Pancreas (tissue), 10 donors: ENCODE measurements around the gene PTGES2. TPM values are rescaled to one million over a fixed set of nuclear protein-coding genes. Genes with fewer than 3 reads are reported as not detected.

ENCODE experiments used
- ATAC-seq, 4 donors: fragments of 200-7000 bp; cut with Tn5 transposase; one replicate each; pipeline versions ENCODE4 v1.8.0 to v1.9.1; 2020; ENCODE audit warnings: mild to moderate bottlenecking in 4 of 4, moderate library complexity in 4 of 4
- DNase-seq, 6 donors: peaks; one replicate each; pipeline ENCODE4 v3.0.0-alpha.2; 2020
- FAIRE-seq: peaks from 2 replicates; lab custom pipeline; 2012; peaks lifted over from hg19 to GRCh38; lab: Jason Lieb, UNC
- H3K27ac ChIP-seq, 4 donors: fragments of 200-600 bp; sonication (generic); 1 replicate in 3 of 4; 2 replicates in 1 of 4; pipeline versions ENCODE4 v1.5.0 to v1.8.0; 2020
- H3K27me3 ChIP-seq, 4 donors: fragments of 200-600 bp; one replicate each; pipeline ENCODE4 v1.8.0; 2021
- H3K36me3 ChIP-seq, 3 donors: fragments of 200-600 bp; sonication (generic) in 1 of 3; one replicate each; pipeline versions ENCODE4 v1.5.0 to v1.8.0; 2020 to 2021
- H3K4me1 ChIP-seq, 3 donors: fragments of 200-600 bp; one replicate each; pipeline ENCODE4 v1.8.0; 2021
- H3K4me3 ChIP-seq, 4 donors: fragments of 200-600 bp; sonication (generic) in 2 of 4; one replicate each; pipeline versions ENCODE4 v1.5.0 to v1.8.0; 2020 to 2021
- H3K9me3 ChIP-seq, 4 donors: fragments of 200-600 bp; one replicate each; pipeline ENCODE4 v1.8.0; 2021
- CTCF ChIP-seq, 4 donors: fragments of 200-600 bp; sonication (generic) in 3 of 4; IDR thresholded peaks; one replicate each; pipeline versions ENCODE4 v1.5.0 to v1.8.0; 2021; ENCODE audit warnings: antibody characterized with exemption in 4 of 4
- WGBS, 2 donors: extraction: QIAGEN DNeasy Blood & Tissue Kit; methylation state at CpG; one replicate each; pipeline ENCODE4 v1.1.7; 2013; 5-methylcytosine and 5-hydroxymethylcytosine counted together
- intact Hi-C, 3 donors: fragments of 100-400 bp; cut with DNase I; formaldehyde crosslinking; loops; one replicate each; pipeline versions ENCODE4 v1.11.1 to v1.14.2; 2022
- polyA plus RNA-seq, 2 donors: library from polyadenylated mRNA; stranded (reverse); fragments of 200-250 nt; gene quantifications; one replicate each; pipeline ENCODE4 v1.2.3, GENCODE V29; 2013
- total RNA-seq, 6 donors: library from RNA; stranded (reverse); fragmentation: NEBNext Ultra II Directional in 4 of 6; extraction: Animal tissue kit (Norgen Biotek cat#: 25700) in 4 of 6; gene quantifications; one replicate each; pipeline versions ENCODE4 v1.2.1 to v1.2.4, GENCODE V29; 2021 to 2023
- donor health status: healthy with polysubstance abuse.
- donor health status: DM: no; HTN: no; CAD: no; lungs with moderate emphysema.
- donor health status: DM: no; HTN: no; CAD: no.
- donor health status: control.
- donor health status: control.
- donor health status: Bipolar disorder and iron deficiency.
- donor health status: DM: yes; HTN: yes; CAD: no.
- donor health status: DM: no; HTN: no; CAD: no.
- donor health status: DM: no; HTN: no; CAD: no.
- donor health status: DM: yes; HTN: yes; CAD: no.

PTGES2 gene
- total and polyA plus RNA-seq, 8 donors: 25.4 to 78.5 (median 38.4) TPM

GRCh38 chr9:128163523-128164306 lies 36.2 kb upstream of the PTGES2 start:
- ATAC-seq: no peak
- H3K27me3 ChIP-seq: no peaks in the 10 kb centered on the region
- FAIRE-seq: no peak
- H3K27ac ChIP-seq: no peak overlapping the region
- H3K4me1 ChIP-seq: peaks cover 0 to 13% (median 3%) of the 10 kb centered on the region in 3 donors
- no peaks in the 10 kb centered on the region for H3K9me3 ChIP-seq
- H3K36me3 ChIP-seq: peaks cover 0 to 35% (median 0%) of the 10 kb centered on the region in 3 donors
- 87 to 89% methylated on average over 10 of the region's 10 CpGs for WGBS, 2 donors
- no peak overlapping the region for H3K4me3 ChIP-seq
- peak in 2 of 6 donors; percentile 45 to 75 for DNase-seq
- TF ChIP-seq CTCF (IDR thresholded peaks at IDR 0.05): no peak
- intact Hi-C loops: no loop called here

GRCh38 chr9:128163027-128163515 lies 35.5 kb upstream of the PTGES2 start:
- WGBS, 2 donors: 98% methylated on average over 6 of the region's 6 CpGs
- ATAC-seq: no peak
- Histone ChIP-seq H3K4me3 (no peak overlapping the region), H3K27me3 (no peaks in the 10 kb centered on the region), H3K36me3 (peaks cover 0 to 29% (median 0%) of the 10 kb centered on the region in 3 donors), H3K27ac (no peak overlapping the region), H3K4me1 (peaks cover 0 to 13% (median 3%) of the 10 kb centered on the region in 3 donors), H3K9me3 (no peaks in the 10 kb centered on the region)
- intact Hi-C loops: no loop called here
- FAIRE-seq: no peak
- no peak for DNase-seq
- no peak for TF ChIP-seq CTCF (IDR thresholded peaks at IDR 0.05)

- Histone ChIP-seq H3K27ac (peak overlapping the region in 1 of 4 donors; percentile 28), H3K9me3 (no peaks in the 10 kb centered on the region), H3K27me3 (no peaks in the 10 kb centered on the region), H3K4me1 (peaks cover 0 to 13% (median 3%) of the 10 kb centered on the region in 3 donors), H3K4me3 (no peak overlapping the region), H3K36me3 (peaks cover 0 to 22% (median 0%) of the 10 kb centered on the region in 3 donors)
- ATAC-seq (peak; percentile 37 to 52 (median 48)), DNase-seq (peak in 5 of 6 donors; percentile 66 to 93 (median 88)), FAIRE-seq (no peak)
- intact Hi-C loops: no loop called here
- WGBS, 2 donors: 57 to 63% methylated on average over 10 of the region's 10 CpGs
- TF ChIP-seq CTCF (IDR thresholded peaks at IDR 0.05): no peak
Observed at GRCh38 chr9:128162215-128163026, 34.9 kb upstream of the PTGES2 start.

- intact Hi-C loops: no loop called here
- FAIRE-seq (no peak), ATAC-seq (no peak), DNase-seq (no peak)
- Histone ChIP-seq H3K4me3 (no peak overlapping the region), H3K27ac (no peak overlapping the region), H3K9me3 (no peaks in the 10 kb centered on the region), H3K4me1 (peaks cover 0 to 13% (median 3%) of the 10 kb centered on the region in 3 donors), H3K27me3 (no peaks in the 10 kb centered on the region), H3K36me3 (peaks cover 0 to 13% (median 0%) of the 10 kb centered on the region in 3 donors)
- WGBS, 2 donors: 87 to 95% methylated on average over 12 to 13 of the region's 13 CpGs
- no peak for TF ChIP-seq CTCF (IDR thresholded peaks at IDR 0.05)
Observed at GRCh38 chr9:128161215-128161902, 33.8 kb upstream of the PTGES2 start.
